H1 (cell line): ENCODE results near the gene SCN8A. TPM values are rescaled to one million over a fixed set of nuclear protein-coding genes. Genes with fewer than 3 reads are reported as not detected.

ENCODE experiments used
- CTCF ChIA-PET: fragments of 300-600 bp; sonication (Branson Sonifier 250); formaldehyde crosslinking; loops from one replicate; lab custom pipeline; 2021; ENCODE audit not compliant: partially characterized antibody; lab: Charles Lee
- POLR2A ChIA-PET: fragments of 300-600 bp; sonication (Branson Sonifier 250); formaldehyde crosslinking; loops from one replicate; lab custom pipeline; 2021; ENCODE audit warnings: inconsistent platforms; ENCODE audit not compliant: partially characterized antibody; lab: Charles Lee
- DNase-seq, 2 experiments: peaks; one replicate each; pipeline versions ENCODE4 v3.0.0 to v3.0.0-alpha.2; 2010 to 2022; ENCODE audit warnings: low spot score in 2 of 2, low read depth in 1 of 2, mixed read lengths in 1 of 2
- FAIRE-seq: peaks from 2 replicates; lab custom pipeline; 2011; peaks lifted over from hg19 to GRCh38; lab: Jason Lieb, UNC
- H2AFZ ChIP-seq: 2 replicates; pipeline ENCODE4 v1.8.1; 2012; ENCODE audit warnings: low read length, inconsistent platforms
- H2AK5ac ChIP-seq: 2 replicates; pipeline ENCODE4 v1.6.1; 2013; ENCODE audit warnings: low read depth, low read length
- H2BK120ac ChIP-seq: replicated peaks from 2 replicates; pipeline ENCODE3; 2013; ENCODE audit warnings: low read depth, low read length, inconsistent platforms
- H2BK12ac ChIP-seq: 2 replicates; pipeline ENCODE4 v1.6.1; 2013; ENCODE audit warnings: low read depth, low read length
- H2BK15ac ChIP-seq: 2 replicates; pipeline ENCODE4 v1.6.1; 2013; ENCODE audit warnings: low read length
- H2BK20ac ChIP-seq: 2 replicates; pipeline ENCODE4 v1.6.1; 2013; ENCODE audit warnings: low read length
- H2BK5ac ChIP-seq: 2 replicates; pipeline ENCODE4 v1.6.1; 2013; ENCODE audit warnings: low read depth, low read length
- H3K14ac ChIP-seq: 2 replicates; pipeline ENCODE4 v1.6.1; 2013; ENCODE audit warnings: inconsistent platforms; ENCODE audit not compliant: insufficient read length
- H3K18ac ChIP-seq: 2 replicates; pipeline ENCODE4 v1.6.1; 2013; ENCODE audit warnings: low read length; ENCODE audit errors: extremely low read depth
- H3K23ac ChIP-seq: 2 replicates; pipeline ENCODE4 v1.6.1; 2013; ENCODE audit warnings: inconsistent platforms; ENCODE audit not compliant: insufficient read length
- H3K23me2 ChIP-seq: 2 replicates; pipeline ENCODE4 v1.6.1; 2013; ENCODE audit warnings: low read depth, low read length
- H3K27ac ChIP-seq: 2 replicates; pipeline ENCODE4 v1.6.1; 2011; ENCODE audit warnings: low read depth, low read length, inconsistent platforms
- H3K27me3 ChIP-seq, 4 experiments: replicated peaks in 1 of 4; 1 replicate in 1 of 4; 2 replicates in 3 of 4; pipeline versions ENCODE4 v1.6.1 to v1.8.1; 2011 to 2013; ENCODE audit warnings: low read length in 3 of 4, mild to moderate bottlenecking in 3 of 4, inconsistent platforms in 2 of 4, mixed read lengths in 2 of 4, moderate library complexity in 1 of 4; ENCODE audit not compliant: control insufficient read depth in 3 of 4, insufficient read depth in 3 of 4; ENCODE audit errors: extremely low read depth in 1 of 4
- H3K36me3 ChIP-seq, 4 experiments: 2 replicates each; pipeline versions ENCODE4 v1.6.1 to v1.8.1; 2011 to 2013; ENCODE audit warnings: mild to moderate bottlenecking in 4 of 4, low read length in 3 of 4, moderate library complexity in 2 of 4, control low read depth in 1 of 4, inconsistent platforms in 1 of 4; ENCODE audit not compliant: insufficient read depth in 4 of 4, control insufficient read depth in 2 of 4
- H3K4ac ChIP-seq: replicated peaks from 2 replicates; pipeline ENCODE3; 2013; ENCODE audit warnings: low read length, low read depth, mixed read lengths, inconsistent platforms; ENCODE audit not compliant: insufficient read length
- H3K4me1 ChIP-seq, 4 experiments: replicated peaks in 1 of 4; 1 replicate in 1 of 4; 2 replicates in 3 of 4; pipeline versions ENCODE4 v1.6.1 to v1.8.1; 2011 to 2013; ENCODE audit warnings: low read length in 3 of 4, inconsistent platforms in 2 of 4, mixed read lengths in 1 of 4; ENCODE audit not compliant: insufficient read depth in 4 of 4, control insufficient read depth in 3 of 4
- H3K4me2 ChIP-seq, 2 experiments: 2 replicates each; pipeline versions ENCODE4 v1.6.1 to v1.8.1; 2011 to 2013; ENCODE audit warnings: low read depth in 2 of 2, low read length in 2 of 2, control low read depth in 1 of 2, inconsistent platforms in 1 of 2, mild to moderate bottlenecking in 1 of 2; ENCODE audit not compliant: insufficient read depth in 1 of 2
- H3K4me3 ChIP-seq, 4 experiments: fragments of 200-600, 300-600 bp in 1 of 4; sonication (generic), shearing (Covaris generic), sonication (Bioruptor Twin) in 1 of 4; 2 replicates each; pipeline versions ENCODE4 v1.5.1 to v1.8.1; 2011 to 2016; ENCODE audit warnings: low read length in 4 of 4, low read depth in 3 of 4, control low read depth in 2 of 4, inconsistent platforms in 2 of 4, mild to moderate bottlenecking in 2 of 4, mixed read lengths in 1 of 4, moderate library complexity in 1 of 4; ENCODE audit not compliant: insufficient read depth in 2 of 4; ENCODE audit errors: extremely low read depth in 1 of 4
- H3K56ac ChIP-seq: replicated peaks from 2 replicates; pipeline ENCODE3; 2013; ENCODE audit warnings: low read depth, mild to moderate bottlenecking, mixed read lengths, low read length, inconsistent platforms; ENCODE audit not compliant: insufficient read length
- H3K79me1 ChIP-seq: 2 replicates; pipeline ENCODE4 v1.6.1; 2013; ENCODE audit warnings: low read depth, low read length, control low read depth
- H3K79me2 ChIP-seq, 2 experiments: 2 replicates each; pipeline versions ENCODE4 v1.6.1 to v1.8.1; 2012 to 2013; ENCODE audit warnings: low read length in 2 of 2, mild to moderate bottlenecking in 2 of 2, inconsistent platforms in 1 of 2; ENCODE audit not compliant: insufficient read depth in 2 of 2, control insufficient read depth in 1 of 2
- H3K9ac ChIP-seq, 4 experiments: replicated peaks in 1 of 4; 1 replicate in 1 of 4; 2 replicates in 3 of 4; pipeline versions ENCODE4 v1.6.1 to v1.8.1; 2011 to 2013; ENCODE audit warnings: low read depth in 3 of 4, low read length in 3 of 4, control low read depth in 2 of 4, mild to moderate bottlenecking in 2 of 4, moderate library complexity in 2 of 4, inconsistent platforms in 1 of 4; ENCODE audit errors: extremely low read depth in 1 of 4
- H3K9me3 ChIP-seq, 2 experiments: 2 replicates each; pipeline versions ENCODE4 v1.6.1 to v1.8.1; 2012 to 2013; ENCODE audit warnings: mild to moderate bottlenecking in 2 of 2, moderate library complexity in 2 of 2, control low read depth in 1 of 2, inconsistent platforms in 1 of 2, low read depth in 1 of 2, low read length in 1 of 2, mixed read lengths in 1 of 2; ENCODE audit not compliant: insufficient read depth in 2 of 2
- H4K20me1 ChIP-seq, 2 experiments: replicated peaks in 1 of 2; 2 replicates each; pipeline versions ENCODE3 to v1.8.1; 2011 to 2013; ENCODE audit warnings: inconsistent platforms in 2 of 2, low read length in 2 of 2, mild to moderate bottlenecking in 1 of 2; ENCODE audit not compliant: insufficient read depth in 2 of 2, control insufficient read depth in 1 of 2
- H4K5ac ChIP-seq: 2 replicates; pipeline ENCODE4 v1.6.1; 2013; ENCODE audit warnings: low read length, low read depth, mixed read lengths, inconsistent platforms; ENCODE audit not compliant: insufficient read length
- H4K8ac ChIP-seq: 2 replicates; pipeline ENCODE4 v1.8.0; 2013; ENCODE audit warnings: mild to moderate bottlenecking, moderate library complexity, low read length, inconsistent platforms; ENCODE audit not compliant: insufficient read depth; ENCODE audit errors: extremely low read depth
- H4K91ac ChIP-seq: replicated peaks from 2 replicates; pipeline ENCODE3; 2013; ENCODE audit warnings: low read length, mixed read lengths, inconsistent platforms; ENCODE audit not compliant: insufficient read length
- CBX5 ChIP-seq: fragments of 300-800, 300-1000 bp; sonication (generic); IDR thresholded peaks from 2 replicates; pipeline ENCODE4 v1.7.1; 2016; ENCODE audit warnings: antibody characterized with exemption, low read length, low read depth
- WGBS, 2 experiments: shearing (Covaris generic) in 1 of 2; methylation state at CpG; one replicate each; pipeline versions ENCODE4 v1.1.6 to v1.1.7; 2013 to 2015; ENCODE audit warnings: low lambda C conversion rate in 2 of 2, mixed read lengths in 2 of 2, inconsistent platforms in 1 of 2, low coverage in 1 of 2, missing lambda C conversion rate in 1 of 2; ENCODE audit not compliant: insufficient replicate concordance in 2 of 2, insufficient coverage in 1 of 2, insufficient read length in 1 of 2; ENCODE audit errors: extremely low coverage in 1 of 2, missing lambda C conversion rate in 1 of 2; 5-methylcytosine and 5-hydroxymethylcytosine counted together
- polyA plus RNA-seq, 7 experiments: library from polyadenylated mRNA; depleted of rRNA in 3 of 7; stranded (reverse) in 5 of 7; unstranded in 2 of 7; fragments of >200 nt in 5 of 7; fragments of 200-250 nt in 2 of 7; gene quantifications; 1 replicate in 5 of 7; 2 replicates in 1 of 7; 4 replicates in 1 of 7; pipeline versions ENCODE4 v1.2.1 to v1.2.3, GENCODE V29; 2011 to 2013; ENCODE audit warnings: missing spikeins in 2 of 7, mixed read lengths in 2 of 7
- total RNA-seq: library from RNA; stranded (reverse); fragmentation: NEBNext Ultra II Directional; extraction: Animal tissue kit (Norgen Biotek cat#: 25700); gene quantifications from 2 replicates; pipeline ENCODE4 v1.2.1, GENCODE V29; 2021

The SCN8A gene
- total and polyA plus RNA-seq, 2 of the 8 experiments (the other 6 are each of a cell fraction or from before 2014, with no cell fraction given): 6.3 to 10.7 TPM

- Histone ChIP-seq H3K27ac (no peak overlapping the region), H3K14ac (no peak overlapping the region), H2BK5ac (no peak overlapping the region), H3K23me2 (peaks cover 4% of the 10 kb centered on the region; the same call in 1 of the 2 replicates), H3K9me3 (no peaks in the 10 kb centered on the region), H4K5ac (no peak overlapping the region), H4K20me1 (no peaks in the 10 kb centered on the region), H3K18ac (peak overlapping the region; percentile 24; the same call in 1 of the 2 replicates), H3K4me3 (no peak overlapping the region), H2BK15ac (no peak overlapping the region), H4K91ac (no peak overlapping the region), H2AK5ac (peak overlapping the region; percentile 43; the same call in 1 of the 2 replicates), H4K8ac (no peak overlapping the region), H3K9ac (no peak overlapping the region), H2AFZ (no peak overlapping the region), H2BK120ac (no peak overlapping the region), H3K79me1 (no peaks in the 10 kb centered on the region; the same call in 1 of the 2 replicates), H3K56ac (no peak overlapping the region), H3K4me2 (no peak overlapping the region), H3K27me3 (peaks cover 0 to 3% (median 0%) of the 10 kb centered on the region in 4 experiments; a peak in 1 of 7 replicates), H3K4me1 (peaks cover 11 to 51% (median 25%) of the 10 kb centered on the region in 4 experiments), H2BK12ac (no peak overlapping the region), H3K23ac (no peak overlapping the region), H3K4ac (no peak overlapping the region), H3K79me2 (no peaks in the 10 kb centered on the region; a peak in 1 of 4 replicates), H2BK20ac (no peak overlapping the region), H3K36me3 (no peaks in the 10 kb centered on the region)
- POLR2A ChIA-PET: interaction anchor here (0.9 to 4.8 kb wide), 3 partner anchors 13 to 39 kb away, joined by 3 to 14 read pairs (median 3); a partner anchor contains a TSS
- no peak for TF ChIP-seq CBX5
- CTCF ChIA-PET: interaction anchor here (1.5 to 9.8 kb wide), 3 partner anchors 11 to 79 kb away, joined by 3 to 109 read pairs (median 47); no protein-coding TSS in a partner anchor
- FAIRE-seq (no peak), DNase-seq (no peak)
- 88% methylated on average over 11 of the region's 11 CpGs; no CpG with 5 or more reads in 1 of the 2 experiments for WGBS, 2 experiments
Measured at GRCh38 chr12:51834411-51834810, 243.4 kb downstream of the SCN8A start.
